HepG2 (cell line): ENCODE data around the gene PRDX5. TPM values are rescaled to one million over a fixed set of nuclear protein-coding genes. Genes with fewer than 3 reads are reported as not detected.

ENCODE experiments used
- ELF3 ChIP-seq: IDR thresholded peaks from 2 replicates; pipeline ENCODE4 v1.6.1; 2016; ENCODE audit warnings: missing genetic modification reagents, missing compliant biosample characterization
- GPN1 ChIP-seq: sonication (generic); formaldehyde crosslinking; IDR thresholded peaks from 2 replicates; pipeline ENCODE4 v1.5.1; 2020; ENCODE audit warnings: missing genetic modification reagents, borderline replicate concordance
- HNRNPL ChIP-seq: fragments of 200-400 bp; formaldehyde crosslinking; IDR thresholded peaks from 2 replicates; pipeline ENCODE4 v1.6.1; 2017; ENCODE audit warnings: mild to moderate bottlenecking, low read depth, low read length
- NFKB2 ChIP-seq: sonication (generic); formaldehyde crosslinking; IDR thresholded peaks from 2 replicates; pipeline ENCODE4 v1.4.0; 2020; ENCODE audit warnings: missing genetic modification reagents, borderline replicate concordance
- NFKBIZ ChIP-seq: IDR thresholded peaks from 2 replicates; pipeline ENCODE4 v1.6.1; 2018; ENCODE audit warnings: missing genetic modification reagents, missing compliant biosample characterization
- PTBP1 ChIP-seq: fragments of 200-400 bp; formaldehyde crosslinking; IDR thresholded peaks from 2 replicates; pipeline ENCODE4 v1.6.1; 2018; ENCODE audit warnings: low read length, low read depth; ENCODE audit not compliant: poor library complexity, severe bottlenecking
- RBM39 ChIP-seq: fragments of 200-400 bp; formaldehyde crosslinking; IDR thresholded peaks from one replicate; pipeline ENCODE4 v1.6.1; 2018; ENCODE audit warnings: antibody characterized with exemption, mild to moderate bottlenecking, low read depth, low read length; ENCODE audit not compliant: poor library complexity, severe bottlenecking
- TOPORS ChIP-seq: sonication (generic); formaldehyde crosslinking; IDR thresholded peaks from 2 replicates; pipeline ENCODE4 v1.8.0; 2023; ENCODE audit warnings: mild to moderate bottlenecking, missing genetic modification reagents
- XBP1 ChIP-seq: sonication (generic); formaldehyde crosslinking; IDR thresholded peaks from 2 replicates; pipeline ENCODE4 v1.5.0; 2020; ENCODE audit warnings: missing genetic modification reagents
- ZNF143 ChIP-seq: sonication (generic); formaldehyde crosslinking; IDR thresholded peaks from 2 replicates; pipeline ENCODE4 v1.4.0; 2020; ENCODE audit warnings: missing genetic modification reagents
- ZNF33B ChIP-seq: sonication (generic); formaldehyde crosslinking; IDR thresholded peaks from 2 replicates; pipeline ENCODE4 v1.5.1; 2020; ENCODE audit warnings: mild to moderate bottlenecking, missing genetic modification reagents
- ZNF605 ChIP-seq: sonication (generic); formaldehyde crosslinking; IDR thresholded peaks from 2 replicates; pipeline ENCODE4 v1.8.0; 2022; ENCODE audit warnings: mild to moderate bottlenecking, missing genetic modification reagents
- ZNF775 ChIP-seq: sonication (generic); formaldehyde crosslinking; IDR thresholded peaks from 2 replicates; pipeline ENCODE4 v1.4.0; 2020; ENCODE audit warnings: missing genetic modification reagents, mild to moderate bottlenecking, moderate library complexity, borderline replicate concordance
- ZNF781 ChIP-seq: sonication (generic); formaldehyde crosslinking; IDR thresholded peaks from 2 replicates; pipeline ENCODE4 v1.5.1; 2020; ENCODE audit warnings: borderline replicate concordance, mild to moderate bottlenecking, missing genetic modification reagents; ENCODE audit errors: not compliant biosample characterization
- ZNF782 ChIP-seq: sonication (generic); formaldehyde crosslinking; IDR thresholded peaks from 2 replicates; pipeline ENCODE4 v1.4.0; 2020; ENCODE audit warnings: missing genetic modification reagents, mild to moderate bottlenecking, borderline replicate concordance
- polyA plus RNA-seq, 8 experiments: library from polyadenylated mRNA; depleted of rRNA in 3 of 8; stranded (reverse) in 7 of 8; unstranded in 1 of 8; fragments of >200 nt; fragmentation: Illumina TruSeq in 4 of 8; extraction: Trizol in 4 of 8; gene quantifications; 2 replicates each; pipeline versions ENCODE4 v1.2.1 to v1.2.3, GENCODE V29; 2011 to 2016; ENCODE audit warnings: low read depth in 4 of 8, missing spikeins in 1 of 8, mixed read lengths in 1 of 8; ENCODE audit not compliant: insufficient read depth in 1 of 8
- total RNA-seq, 5 experiments: library from RNA; depleted of rRNA; stranded (reverse); fragments of >200 nt; fragmentation: Illumina TruSeq; extraction: Trizol; gene quantifications; 2 replicates each; pipeline ENCODE4 v1.2.3, GENCODE V29; 2016; ENCODE audit warnings: low read depth in 1 of 5
- TF ChIP-seq, protein P1 (sequence below): sonication (generic); formaldehyde crosslinking; IDR thresholded peaks from 2 replicates; pipeline ENCODE4 v1.5.0; 2020; ENCODE audit warnings: missing genetic modification reagents
- TF ChIP-seq, protein P2 (sequence below): IDR thresholded peaks from 2 replicates; pipeline ENCODE4 v1.6.1; 2016; ENCODE audit warnings: missing genetic modification reagents, missing compliant biosample characterization
- TF ChIP-seq, protein P3 (sequence below): sonication (generic); formaldehyde crosslinking; IDR thresholded peaks from 2 replicates; pipeline ENCODE4 v1.9.0; 2021; ENCODE audit warnings: missing genetic modification reagents, borderline replicate concordance
- TF ChIP-seq, protein P4 (sequence below): sonication (generic); formaldehyde crosslinking; IDR thresholded peaks from 2 replicates; pipeline ENCODE4 v1.8.0; 2022; ENCODE audit warnings: missing genetic modification reagents, low read depth, mild to moderate bottlenecking, borderline replicate concordance
- TF ChIP-seq, protein P5 (sequence below): sonication (generic); formaldehyde crosslinking; IDR thresholded peaks from 2 replicates; pipeline ENCODE4 v1.4.0; 2020; ENCODE audit warnings: missing genetic modification reagents, borderline replicate concordance
- TF ChIP-seq, protein P6 (sequence below): sonication (generic); formaldehyde crosslinking; conservative IDR thresholded peaks from 2 replicates; pipeline ENCODE4 v1.4.0; 2020; ENCODE audit warnings: missing genetic modification reagents

PRDX5 gene
- total and polyA plus RNA-seq, 2 of the 13 experiments (the other 11 are each of a cell fraction or from before 2014, with no cell fraction given): 215 to 311 TPM

DNA sequence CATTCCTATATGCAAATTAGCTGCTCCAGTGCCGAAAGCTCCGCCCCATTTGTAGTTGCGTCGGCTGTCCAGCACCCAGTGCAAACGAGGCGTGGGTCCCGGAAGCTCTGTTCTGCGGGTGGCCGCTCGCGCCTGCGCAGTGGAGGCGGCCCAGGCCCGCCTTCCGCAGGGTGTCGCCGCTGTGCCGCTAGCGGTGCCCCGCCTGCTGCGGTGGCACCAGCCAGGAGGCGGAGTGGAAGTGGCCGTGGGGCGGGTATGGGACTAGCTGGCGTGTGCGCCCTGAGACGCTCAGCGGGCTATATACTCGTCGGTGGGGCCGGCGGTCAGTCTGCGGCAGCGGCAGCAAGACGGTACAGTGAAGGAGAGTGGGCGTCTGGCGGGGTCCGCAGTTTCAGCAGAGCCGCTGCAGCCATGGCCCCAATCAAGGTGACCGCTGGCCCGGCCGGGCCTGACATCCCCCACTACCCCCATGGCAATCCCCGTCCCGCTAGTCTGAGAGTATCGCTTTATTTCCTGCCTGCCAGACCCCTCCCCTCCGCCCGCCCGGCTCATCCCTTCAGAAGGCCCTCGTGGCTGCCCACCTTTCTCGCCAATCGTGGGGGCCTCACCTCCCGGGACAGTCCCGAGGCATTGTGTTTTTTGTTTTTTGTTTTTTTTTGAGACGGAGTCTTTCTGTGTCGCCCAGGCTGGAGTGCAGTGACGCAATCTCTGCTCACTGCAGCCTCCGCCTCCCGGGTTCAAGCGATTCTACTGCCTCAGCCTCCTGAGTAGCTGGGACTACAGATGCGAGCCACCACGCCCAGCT, at the start of gene PRDX5 (continued):
- TF ChIP-seq TOPORS (CRISPR knock-in tag) (no peak), NFKBIZ (CRISPR knock-in tag) (no peak), ZNF143 (CRISPR knock-in tag) (no peak), ZNF605 (CRISPR knock-in tag) (no peak), GPN1 (CRISPR knock-in tag) (no peak), RBM39 (no peak), ZNF33B (CRISPR knock-in tag) (no peak), ZNF782 (CRISPR knock-in tag) (peak; percentile 81; the same call in 1 of the 2 replicates), PTBP1 (no peak), ELF3 (CRISPR knock-in tag) (0 out of 2 replicates have a peak, but pooled peaks have one; percentile 32), ZNF781 (CRISPR knock-in tag) (no peak), NFKB2 (CRISPR knock-in tag) (peak; percentile 80; the same call in 1 of the 2 replicates), XBP1 (CRISPR knock-in tag) (no peak), ZNF775 (0 out of 2 replicates have a peak, but pooled peaks have one; percentile 24), HNRNPL (peak; percentile 69; the same call in 1 of the 2 replicates)
- TF ChIP-seq, protein P1, sequence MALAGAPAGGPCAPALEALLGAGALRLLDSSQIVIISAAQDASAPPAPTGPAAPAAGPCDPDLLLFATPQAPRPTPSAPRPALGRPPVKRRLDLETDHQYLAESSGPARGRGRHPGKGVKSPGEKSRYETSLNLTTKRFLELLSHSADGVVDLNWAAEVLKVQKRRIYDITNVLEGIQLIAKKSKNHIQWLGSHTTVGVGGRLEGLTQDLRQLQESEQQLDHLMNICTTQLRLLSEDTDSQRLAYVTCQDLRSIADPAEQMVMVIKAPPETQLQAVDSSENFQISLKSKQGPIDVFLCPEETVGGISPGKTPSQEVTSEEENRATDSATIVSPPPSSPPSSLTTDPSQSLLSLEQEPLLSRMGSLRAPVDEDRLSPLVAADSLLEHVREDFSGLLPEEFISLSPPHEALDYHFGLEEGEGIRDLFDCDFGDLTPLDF (CRISPR knock-in tag): peak; percentile 76; the same call in 1 of the 2 replicates
- TF ChIP-seq, protein P2, sequence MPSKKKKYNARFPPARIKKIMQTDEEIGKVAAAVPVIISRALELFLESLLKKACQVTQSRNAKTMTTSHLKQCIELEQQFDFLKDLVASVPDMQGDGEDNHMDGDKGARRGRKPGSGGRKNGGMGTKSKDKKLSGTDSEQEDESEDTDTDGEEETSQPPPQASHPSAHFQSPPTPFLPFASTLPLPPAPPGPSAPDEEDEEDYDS (CRISPR knock-in tag): peak; percentile 51
- TF ChIP-seq, protein P3, sequence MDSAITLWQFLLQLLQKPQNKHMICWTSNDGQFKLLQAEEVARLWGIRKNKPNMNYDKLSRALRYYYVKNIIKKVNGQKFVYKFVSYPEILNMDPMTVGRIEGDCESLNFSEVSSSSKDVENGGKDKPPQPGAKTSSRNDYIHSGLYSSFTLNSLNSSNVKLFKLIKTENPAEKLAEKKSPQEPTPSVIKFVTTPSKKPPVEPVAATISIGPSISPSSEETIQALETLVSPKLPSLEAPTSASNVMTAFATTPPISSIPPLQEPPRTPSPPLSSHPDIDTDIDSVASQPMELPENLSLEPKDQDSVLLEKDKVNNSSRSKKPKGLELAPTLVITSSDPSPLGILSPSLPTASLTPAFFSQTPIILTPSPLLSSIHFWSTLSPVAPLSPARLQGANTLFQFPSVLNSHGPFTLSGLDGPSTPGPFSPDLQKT: no peak
- TF ChIP-seq, protein P4, sequence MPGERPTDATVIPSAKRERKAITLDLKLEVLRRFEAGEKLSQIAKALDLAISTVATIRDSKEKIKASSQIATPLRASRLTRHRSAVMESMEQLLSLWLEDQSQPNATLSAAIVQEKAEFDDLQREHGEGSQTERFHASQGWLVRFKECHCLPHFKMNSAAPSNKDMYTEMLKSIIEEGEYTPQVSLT (CRISPR knock-in tag): no peak
- TF ChIP-seq, protein P5, sequence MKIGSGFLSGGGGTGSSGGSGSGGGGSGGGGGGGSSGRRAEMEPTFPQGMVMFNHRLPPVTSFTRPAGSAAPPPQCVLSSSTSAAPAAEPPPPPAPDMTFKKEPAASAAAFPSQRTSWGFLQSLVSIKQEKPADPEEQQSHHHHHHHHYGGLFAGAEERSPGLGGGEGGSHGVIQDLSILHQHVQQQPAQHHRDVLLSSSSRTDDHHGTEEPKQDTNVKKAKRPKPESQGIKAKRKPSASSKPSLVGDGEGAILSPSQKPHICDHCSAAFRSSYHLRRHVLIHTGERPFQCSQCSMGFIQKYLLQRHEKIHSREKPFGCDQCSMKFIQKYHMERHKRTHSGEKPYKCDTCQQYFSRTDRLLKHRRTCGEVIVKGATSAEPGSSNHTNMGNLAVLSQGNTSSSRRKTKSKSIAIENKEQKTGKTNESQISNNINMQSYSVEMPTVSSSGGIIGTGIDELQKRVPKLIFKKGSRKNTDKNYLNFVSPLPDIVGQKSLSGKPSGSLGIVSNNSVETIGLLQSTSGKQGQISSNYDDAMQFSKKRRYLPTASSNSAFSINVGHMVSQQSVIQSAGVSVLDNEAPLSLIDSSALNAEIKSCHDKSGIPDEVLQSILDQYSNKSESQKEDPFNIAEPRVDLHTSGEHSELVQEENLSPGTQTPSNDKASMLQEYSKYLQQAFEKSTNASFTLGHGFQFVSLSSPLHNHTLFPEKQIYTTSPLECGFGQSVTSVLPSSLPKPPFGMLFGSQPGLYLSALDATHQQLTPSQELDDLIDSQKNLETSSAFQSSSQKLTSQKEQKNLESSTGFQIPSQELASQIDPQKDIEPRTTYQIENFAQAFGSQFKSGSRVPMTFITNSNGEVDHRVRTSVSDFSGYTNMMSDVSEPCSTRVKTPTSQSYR (CRISPR knock-in tag): 0 out of 2 replicates have a peak, but pooled peaks have one; percentile 6
- TF ChIP-seq, protein P6, sequence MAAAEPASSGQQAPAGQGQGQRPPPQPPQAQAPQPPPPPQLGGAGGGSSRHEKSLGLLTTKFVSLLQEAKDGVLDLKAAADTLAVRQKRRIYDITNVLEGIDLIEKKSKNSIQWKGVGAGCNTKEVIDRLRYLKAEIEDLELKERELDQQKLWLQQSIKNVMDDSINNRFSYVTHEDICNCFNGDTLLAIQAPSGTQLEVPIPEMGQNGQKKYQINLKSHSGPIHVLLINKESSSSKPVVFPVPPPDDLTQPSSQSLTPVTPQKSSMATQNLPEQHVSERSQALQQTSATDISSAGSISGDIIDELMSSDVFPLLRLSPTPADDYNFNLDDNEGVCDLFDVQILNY (CRISPR knock-in tag): 0 out of 2 replicates have a peak, but pooled peaks have one; percentile 47
